Activated naive CD4-positive, alpha-beta T cell treated with Interleukin-2 at 50 U/mL for 16 hours (primary cell): ENCODE data around the gene LFNG.
"Not testable (repeated sequence)": the region's sequence is repeated elsewhere in the genome, so short reads cannot be mapped to it uniquely, and the experiment has no call there.

Source experiments
- DNase-seq: peaks from one replicate; pipeline ENCODE4 v3.0.0-alpha.2; 2020

LFNG gene

DNA sequence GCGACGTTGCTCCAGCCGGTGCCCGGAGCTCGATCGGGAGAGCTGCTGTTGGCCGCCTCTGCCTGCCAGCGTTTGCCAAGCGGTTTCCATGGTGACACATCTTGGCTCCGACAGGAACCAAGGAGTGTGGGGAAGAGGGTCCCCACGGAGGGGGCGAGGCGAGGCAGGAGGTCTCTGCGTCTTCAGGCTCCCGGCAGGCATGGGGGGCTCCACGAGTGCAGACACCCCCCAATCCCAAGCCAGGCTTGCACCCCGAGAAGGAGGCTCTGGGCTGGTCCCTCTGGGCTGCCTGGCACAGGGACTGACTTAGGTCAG, 12.2 kb downstream of the LFNG start:
- not testable (repeated sequence) for DNase-seq

DNA sequence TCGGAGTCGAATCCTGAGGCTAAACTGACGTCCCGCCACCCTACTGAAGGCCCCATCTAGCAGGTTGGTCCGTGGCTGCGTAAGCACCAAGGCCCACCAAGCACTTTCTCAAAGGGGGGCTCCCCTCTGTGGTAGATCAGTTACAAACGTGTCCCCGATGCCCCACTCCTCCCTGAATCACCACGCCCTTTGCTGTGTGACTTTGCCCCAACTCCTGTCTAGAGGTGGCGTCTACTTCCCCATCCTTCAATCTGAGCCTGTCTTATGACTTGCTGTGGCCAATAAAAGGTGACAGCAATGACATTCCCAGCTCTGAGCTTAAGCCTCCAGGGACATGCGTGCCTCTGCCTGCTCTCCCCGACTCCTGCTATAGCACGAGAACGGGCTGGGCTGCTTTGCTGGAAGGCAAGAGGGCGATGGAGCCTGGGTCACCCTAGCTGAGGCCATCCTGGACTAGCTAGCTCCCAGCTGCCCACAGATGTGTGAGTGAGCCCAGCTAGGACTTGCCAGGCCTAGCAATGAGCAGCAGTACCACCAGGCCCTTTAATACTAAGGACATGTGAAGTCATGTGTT, 12.7 kb downstream of the LFNG start:
- not testable (repeated sequence) for DNase-seq

DNA sequence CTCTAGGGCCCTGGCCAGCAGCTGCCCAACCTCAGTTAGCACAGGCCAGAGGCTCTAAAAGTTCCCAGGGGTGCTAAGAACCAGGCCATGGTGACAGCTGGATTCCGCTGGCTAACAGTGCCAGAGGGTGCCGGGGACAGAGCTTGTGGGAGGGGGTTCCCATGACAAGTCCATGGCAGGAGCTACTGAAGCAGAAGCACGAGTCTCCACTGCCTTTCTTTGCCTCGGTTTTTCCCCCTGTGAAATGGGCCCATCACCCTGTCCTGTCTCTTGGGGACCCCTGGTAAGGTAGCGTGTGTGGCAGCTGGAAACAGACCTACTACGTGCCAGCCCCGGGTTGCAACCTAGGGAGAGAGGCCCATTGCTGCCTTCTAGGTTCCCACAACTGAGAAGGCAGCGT, 13.2 kb downstream of the LFNG start:
- not testable (repeated sequence) for DNase-seq

DNA sequence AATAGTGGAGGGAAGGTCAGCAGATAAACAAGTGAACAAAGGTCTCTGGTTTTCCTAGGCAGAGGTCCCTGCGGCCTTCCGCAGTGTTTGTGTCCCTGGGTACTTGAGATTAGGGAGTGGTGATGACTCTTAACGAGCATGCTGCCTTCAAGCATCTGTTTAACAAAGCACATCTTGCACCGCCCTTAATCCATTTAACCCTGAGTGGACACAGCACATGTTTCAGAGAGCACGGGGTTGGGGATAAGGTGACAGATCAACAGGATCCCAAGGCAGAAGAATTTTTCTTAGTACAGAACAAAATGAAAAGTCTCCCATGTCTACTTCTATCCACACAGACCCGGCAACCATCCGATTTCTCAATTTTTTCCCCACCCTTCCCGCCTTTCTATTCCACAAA, 14.0 kb downstream of the LFNG start:
- not testable (repeated sequence) for DNase-seq

DNA sequence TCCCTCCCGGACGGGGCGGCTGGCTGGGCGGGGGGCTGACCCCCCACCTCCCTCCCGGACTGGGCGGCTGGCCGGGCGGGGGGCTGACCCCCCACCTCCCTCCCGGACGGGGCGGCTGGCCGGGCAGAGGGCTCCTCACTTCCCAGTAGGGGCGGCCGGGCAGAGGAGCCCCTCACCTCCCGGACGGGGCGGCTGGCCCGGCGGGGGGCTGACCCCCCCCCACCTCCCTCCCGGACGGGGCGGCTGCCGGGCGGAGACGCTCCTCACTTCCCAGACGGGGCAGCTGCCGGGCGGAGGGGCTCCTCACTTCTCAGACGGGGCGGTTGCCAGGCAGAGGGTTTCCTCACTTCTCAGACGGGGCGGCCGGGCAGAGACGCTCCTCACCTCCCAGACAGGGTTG, 14.6 kb downstream of the LFNG start:
- DNase-seq = not testable (repeated sequence)

DNA sequence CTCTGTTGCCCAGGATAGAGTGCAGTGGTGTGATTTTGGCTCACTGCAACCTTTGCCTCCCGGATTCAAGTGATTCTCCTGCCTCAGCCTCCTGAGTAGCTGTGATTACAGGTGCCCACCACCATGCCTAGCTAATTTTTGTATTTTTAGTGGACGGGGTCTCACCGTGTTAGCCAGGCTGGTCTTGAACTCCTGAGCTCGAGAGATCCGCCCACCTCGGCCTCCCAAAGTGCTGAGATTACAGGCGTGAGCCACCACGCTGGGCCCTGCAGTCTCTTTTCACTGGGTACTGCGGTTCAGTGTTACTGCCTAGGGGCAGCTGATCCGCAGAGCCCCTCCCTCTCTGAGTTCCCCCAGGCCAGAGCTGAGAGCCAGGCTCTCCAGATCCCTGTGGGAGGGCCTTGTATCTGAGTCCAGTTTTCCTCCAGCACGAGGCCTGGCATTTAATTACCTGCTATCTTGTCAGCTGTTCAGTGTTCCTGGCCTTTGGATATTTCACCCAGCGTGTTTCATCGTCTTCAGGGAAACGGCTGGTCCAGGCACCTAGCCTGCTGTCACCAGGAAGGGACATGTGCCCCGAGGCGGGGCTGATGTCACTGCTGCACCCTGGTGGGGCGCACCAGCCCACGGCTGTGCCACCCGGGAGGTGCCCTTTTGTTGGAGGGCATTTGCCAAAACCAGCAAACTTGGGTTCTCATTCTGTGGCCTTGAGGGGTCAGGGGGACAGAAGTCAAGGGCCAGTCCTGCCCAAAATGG, 16.5 kb downstream of the LFNG start:
- not testable (repeated sequence) for DNase-seq

DNA sequence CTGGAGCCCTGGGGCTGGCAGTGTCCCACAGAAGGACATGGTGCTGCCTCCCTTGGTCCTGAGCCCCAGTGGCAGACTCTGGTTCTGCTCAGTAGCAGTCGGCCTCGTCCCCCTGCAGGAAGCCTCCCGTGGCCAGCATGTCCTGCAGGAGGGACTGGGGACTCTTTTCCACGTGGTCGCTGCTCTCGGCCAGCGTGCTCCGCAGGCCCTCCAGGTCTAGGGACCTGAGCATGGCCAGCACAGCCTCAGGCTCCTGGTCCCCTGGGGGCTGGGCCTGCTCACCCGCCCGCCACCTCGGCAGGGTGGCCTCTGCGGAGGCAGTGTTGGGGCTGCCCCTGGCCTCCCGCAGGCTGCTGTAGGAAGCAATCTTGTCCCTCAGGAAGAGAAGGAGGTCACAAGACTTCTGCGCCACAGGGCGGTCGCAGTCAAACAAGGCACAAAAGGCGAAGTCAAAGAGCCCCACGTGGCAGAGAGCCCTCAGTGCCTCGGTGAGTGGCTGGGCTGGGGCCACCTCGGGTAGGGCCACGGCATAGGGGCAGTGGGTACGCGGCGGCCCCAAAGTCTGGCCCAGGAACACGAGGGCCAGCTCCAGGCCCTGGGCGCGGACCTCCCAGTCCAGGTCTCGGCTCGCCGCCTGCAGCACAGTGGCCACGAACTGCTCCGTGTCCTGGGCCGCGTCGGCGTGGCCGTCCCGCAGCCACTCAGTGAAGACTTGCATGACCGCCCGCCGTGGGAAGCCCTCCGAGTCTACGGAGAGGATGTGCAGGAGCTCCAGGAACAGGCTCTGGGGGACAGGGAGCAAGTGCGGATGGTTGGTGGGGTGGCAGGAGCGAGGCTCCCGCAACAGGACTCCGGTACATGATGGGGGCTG, 18.6 kb downstream of the LFNG start:
- DNase-seq = no peak

DNA sequence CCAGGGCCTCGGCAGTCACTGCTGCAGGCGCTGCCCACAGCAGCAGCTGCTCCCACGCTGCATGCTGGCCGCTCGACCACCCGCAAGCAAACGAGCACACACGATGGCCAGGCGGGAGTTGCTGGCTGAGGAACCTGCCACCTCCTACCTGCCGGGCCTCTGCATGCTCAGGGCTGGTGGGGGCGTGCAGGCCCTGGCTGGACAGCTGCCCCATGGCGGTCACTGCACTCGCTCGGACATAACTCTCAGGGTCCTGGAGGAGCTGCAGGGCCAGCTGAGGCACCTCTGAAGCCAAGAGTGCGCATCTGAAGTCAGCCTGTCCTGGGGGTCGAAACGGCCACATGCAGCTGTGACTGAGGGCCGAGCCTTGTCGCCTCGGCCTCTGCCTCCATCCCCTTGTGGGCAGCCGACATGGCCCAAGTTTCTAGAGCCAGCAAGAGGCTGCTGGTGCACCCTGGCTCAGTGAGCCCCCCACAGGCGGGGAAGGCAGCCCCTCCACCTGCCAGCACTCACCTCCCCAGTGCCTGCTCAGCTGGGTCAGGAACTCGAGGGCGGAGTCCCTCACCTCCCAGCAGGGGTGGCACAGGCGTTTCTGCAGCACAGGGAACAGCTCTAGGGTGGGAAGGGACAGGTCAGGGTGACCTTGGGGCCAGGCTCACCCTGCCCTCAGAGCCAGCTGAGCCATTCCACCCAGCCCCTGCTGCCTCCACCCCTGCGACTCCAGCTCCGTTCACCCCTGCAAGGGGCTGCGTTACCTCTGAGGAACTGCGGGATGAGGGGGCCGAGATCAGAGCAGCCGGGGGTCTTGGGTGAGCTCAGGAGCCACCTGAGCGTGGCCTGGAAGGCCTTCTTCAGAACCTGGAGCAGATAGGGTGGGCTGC, 19.7 kb downstream of the LFNG start:
- DNase-seq = no peak

DNA sequence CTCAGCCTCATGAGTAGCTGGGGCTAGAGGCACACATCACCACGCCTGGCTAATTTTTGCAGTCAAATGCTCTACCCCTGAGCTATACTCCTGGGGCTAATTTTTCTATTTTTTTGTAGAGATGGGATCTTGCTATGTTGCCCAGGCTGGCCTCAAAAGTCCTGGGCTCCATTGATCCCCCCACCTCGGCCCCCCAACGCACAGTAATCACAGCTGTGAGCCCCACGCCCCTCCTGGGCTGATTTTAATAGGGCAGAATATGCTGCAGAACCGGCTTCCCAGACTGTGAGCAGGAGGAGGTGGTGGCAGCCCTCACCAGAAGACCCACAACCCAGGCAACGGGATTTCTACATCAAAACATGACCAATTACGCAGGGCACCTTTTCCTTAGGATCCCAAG, 20.6 kb downstream of the LFNG start:
- DNase-seq = no peak

DNA sequence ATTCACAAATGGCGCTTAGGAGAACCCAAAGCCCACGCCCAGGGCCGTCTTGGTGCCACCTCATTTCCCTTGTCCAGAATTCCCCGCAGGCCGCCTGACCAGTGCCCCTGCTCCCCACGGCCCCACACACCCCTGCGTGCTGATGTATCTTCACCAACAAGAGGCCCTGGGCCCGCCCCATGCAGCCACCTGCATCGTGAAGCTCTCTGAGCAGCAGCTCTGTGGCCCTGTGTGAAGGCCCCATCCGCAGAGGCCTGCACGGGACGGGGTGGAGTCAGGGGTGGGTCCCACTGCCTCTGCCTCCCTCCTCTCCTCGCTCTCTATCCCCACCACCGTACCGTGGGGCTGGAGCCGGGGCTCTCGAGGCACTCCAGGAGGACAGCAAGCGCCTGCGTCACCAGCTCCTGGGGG, 21.1 kb downstream of the LFNG start:
- no peak for DNase-seq

DNA sequence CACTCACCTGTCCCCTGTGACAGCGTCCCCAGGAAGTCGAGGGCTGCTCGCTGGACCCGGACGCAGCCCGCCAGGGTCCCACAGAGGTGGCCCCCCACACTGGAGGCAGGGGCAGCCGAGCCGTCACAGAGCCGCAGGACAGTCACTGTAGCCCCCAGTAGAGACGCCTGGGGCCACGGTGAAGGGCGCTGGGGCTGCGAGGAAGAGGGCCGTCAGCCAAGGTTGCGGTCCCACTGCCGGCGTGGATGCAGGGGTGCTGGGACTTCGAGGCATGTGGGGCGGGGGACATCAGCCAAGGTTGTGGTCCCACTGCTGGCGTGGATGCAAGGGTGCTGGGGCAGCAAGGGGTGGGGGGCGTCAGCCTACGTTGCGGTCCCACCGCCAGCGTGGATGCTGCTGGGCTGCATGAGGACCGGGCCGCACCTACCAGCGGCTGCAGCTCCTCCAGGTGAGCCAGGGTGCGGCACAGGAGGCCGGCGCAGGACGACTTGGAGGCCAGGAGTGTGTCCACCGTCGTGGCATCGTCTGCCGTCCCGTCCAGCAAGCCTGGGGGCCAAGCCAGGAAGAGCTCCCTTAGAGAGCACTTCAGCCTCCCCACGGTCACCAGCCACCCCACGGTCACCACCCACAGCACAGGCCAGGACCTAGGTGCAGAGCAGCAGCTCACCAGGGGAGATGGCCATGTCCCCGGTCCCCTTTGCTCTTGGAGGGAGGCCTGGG, 21.9 kb downstream of the LFNG start:
- DNase-seq = no peak

DNA sequence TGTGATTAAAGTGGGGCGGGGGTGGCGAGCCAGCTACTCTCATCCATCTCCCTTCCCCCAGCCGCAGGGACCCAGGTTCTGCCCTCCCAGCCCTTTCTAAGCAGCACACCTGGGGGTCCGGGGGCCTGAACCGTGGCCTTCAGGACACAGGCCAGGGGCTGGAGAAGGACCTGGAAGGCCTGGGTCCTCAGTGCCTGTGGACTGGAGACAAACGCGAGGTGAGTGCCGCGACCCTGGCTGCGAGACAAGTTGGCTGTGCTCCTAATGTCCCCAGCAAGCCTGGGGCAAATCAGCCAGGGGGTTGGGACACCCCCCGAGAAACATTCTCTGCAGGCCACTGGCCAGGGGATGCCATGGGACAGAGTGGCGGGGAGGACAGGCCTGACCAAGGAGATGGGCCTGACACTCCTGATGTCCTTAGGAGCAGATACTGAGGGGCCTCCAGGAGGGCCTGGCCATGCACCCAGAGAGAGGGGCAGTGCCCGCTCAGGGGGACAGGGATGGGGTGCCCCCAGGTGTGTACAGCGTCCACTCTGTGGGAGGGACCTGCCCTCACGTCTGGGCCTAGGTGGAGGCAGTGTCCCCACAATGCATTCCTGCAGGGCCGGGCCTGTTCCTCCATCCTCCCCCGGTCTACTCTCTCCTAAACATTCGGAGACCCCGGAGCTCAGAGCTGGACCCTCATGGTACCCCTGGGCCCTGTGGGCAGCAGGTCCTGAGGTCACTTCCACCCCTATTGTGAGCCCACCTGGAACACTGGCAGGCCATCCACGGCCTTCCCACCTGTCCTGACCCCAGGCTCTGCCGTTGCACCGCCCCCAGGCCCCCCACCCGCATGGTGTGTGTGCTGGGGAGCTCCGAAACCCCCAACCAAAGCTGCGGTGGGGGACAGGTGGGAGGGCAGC, 22.7 kb downstream of the LFNG start:
- DNase-seq = no peak

DNA sequence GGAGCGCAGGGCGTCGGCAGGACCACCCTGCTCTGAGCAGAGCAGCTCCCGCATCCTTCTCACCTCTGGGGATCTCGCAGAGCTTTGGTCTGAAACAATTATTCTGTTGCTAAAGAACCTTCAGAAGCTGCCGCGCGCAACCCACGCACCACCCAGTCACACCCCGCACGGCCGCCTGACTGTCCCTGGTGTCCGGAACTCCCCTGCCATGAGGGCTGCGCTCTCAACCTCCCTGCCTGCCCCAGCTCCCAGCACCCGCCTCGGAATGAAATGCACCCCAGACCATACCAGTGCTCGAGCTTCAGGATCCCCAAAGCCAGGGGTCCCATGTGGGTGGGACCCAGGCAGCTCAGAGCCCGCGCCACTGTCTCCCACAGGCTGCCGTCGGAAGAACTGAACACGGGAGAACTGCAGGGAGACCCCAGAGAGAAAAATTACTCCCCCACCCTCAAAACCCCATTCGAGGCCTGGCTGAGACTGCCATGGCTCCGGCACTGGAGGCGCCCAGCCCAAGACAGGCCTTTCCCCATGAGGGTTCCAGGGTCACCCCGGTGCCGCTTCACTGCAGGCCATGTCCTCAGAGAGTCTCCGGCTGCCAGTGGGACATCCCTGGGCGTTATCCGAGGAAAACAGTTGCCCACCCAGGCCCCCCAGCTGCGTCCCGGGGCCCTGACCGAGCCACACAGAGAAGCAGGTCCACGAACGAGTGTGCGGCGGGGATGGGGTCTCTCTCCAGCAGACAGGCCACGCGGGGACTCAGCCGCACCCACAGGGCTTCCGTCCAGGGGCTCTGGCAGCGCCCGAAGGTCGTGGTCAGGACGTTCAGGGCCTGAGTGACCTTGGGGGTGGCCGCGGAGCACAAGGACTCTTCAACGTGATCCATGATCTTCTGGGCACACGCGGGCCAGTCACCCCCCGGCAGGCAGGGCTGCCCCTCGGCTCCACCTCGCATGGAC, 23.6 kb downstream of the LFNG start:
- DNase-seq = no peak

DNA sequence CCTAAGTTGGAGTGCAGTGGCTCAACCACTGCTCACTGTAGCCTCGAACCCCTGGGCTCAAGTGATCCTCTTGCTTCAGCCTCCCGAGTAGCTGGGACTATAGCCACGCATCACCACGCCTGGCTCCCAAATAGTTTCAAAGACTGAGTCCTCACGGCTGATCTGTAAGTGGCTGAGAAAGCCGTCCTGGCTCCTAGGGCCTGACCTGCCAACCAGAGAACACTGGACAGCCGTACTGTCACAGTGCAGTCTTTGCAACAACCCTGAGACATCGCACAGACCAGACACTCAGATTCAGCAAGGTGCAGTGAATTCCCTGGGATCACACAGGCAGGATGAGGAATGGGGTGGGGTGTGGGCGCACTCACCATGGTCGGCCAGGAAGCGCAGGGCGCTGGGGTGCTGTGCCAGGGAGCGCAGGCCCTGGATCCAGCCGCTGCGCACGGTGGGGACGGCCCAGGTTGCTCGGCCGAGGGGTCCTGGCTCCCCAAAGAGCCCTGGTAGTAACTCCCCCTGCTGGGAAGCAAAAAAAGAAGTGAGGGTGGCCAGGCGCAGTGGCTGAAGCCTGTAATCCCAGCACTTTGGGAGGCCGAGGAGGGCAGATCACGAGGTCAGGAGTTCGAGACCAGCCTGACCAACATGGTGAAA, 25.1 kb downstream of the LFNG start:
- DNase-seq = no peak

DNA sequence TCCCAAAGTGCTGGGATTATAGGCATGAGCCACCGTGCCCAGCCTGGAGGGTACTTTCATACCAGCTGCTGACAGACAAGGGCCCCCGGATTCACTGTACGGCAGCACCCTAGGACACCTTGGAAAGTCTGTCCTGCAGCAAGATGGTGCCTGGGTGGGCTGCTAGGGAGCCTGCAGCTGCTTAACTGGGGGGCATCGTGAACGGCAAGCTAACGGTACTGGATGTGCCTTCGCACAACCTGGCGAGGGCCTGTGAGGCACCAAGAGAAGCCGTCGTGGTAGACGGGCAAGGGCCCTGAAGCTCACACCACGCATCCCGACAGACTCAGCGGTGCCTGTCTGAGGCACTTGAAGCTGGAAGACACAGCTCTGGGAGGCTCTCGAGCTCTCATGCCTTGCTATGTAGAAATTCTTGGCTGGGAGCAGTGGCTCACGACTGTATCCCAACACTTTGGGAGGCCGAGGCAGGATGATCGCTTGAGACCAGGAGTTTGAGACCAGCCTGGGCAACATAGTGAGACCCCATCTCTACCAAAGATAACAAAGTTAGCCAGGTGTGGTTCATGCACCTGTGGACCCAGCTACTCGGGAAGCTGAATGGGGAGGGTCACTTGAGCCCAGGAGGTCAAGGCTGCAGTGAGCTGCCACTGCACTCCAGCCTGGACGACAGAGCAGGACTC, 26.3 kb downstream of the LFNG start:
- DNase-seq = no peak

DNA sequence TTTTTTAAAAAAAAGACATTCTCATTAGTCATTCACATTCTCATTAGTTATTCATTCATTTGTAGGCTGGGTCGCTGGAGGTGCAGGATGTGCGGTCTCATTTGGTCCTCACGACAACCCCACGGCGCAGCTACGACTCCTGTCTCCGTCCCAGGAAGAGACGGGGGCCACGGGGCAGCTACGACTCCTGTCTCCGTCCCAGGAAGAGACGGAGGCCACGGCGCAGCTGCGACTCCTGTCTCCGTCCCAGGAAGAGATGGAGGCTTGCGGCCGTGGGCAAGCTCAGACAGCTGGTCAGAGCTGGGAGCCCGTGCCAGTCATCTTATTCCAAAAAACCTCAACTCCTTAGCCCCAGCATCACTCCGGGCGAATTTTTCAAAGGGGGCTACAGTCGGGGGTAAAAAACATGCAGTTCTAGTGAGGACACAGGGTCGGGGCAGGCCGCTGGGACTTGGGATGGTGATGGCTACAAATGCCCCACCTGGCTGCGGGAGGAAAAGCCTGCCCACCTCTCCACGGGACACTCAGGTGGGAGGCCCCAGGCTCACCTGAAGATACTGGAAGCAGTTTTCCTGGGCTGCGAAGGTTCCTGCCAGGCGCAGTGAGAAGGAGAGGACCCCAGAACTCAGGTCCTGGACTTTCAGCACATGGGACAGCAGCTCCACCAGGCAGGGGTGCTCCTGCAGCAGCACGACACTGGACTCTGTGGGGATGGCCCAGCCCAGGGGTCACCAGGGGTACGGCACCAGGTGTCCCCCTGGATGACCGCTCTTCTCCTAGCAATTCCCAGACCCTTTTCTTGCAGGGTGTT, 27.4 kb downstream of the LFNG start:
- DNase-seq = no peak

DNA sequence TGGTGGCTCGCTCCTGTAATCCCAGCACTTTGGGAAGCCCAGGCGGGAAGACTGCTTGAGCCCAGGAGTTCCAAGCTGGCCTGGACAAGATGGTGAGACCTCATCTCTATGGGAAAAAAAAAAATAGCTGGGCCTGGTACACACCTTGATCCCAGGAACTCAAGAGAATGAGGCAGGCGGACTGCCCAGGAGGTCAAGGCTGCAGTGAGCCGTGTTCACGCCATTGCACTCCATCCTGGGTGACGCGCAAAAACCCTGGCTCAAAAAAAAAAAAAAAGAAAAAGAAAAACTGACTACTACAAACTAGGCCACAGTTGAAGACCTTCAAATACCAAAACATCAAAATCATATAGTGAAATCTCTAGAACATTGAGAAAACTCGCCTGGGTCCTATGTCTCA, 31.8 kb downstream of the LFNG start:
- DNase-seq = no peak

DNA sequence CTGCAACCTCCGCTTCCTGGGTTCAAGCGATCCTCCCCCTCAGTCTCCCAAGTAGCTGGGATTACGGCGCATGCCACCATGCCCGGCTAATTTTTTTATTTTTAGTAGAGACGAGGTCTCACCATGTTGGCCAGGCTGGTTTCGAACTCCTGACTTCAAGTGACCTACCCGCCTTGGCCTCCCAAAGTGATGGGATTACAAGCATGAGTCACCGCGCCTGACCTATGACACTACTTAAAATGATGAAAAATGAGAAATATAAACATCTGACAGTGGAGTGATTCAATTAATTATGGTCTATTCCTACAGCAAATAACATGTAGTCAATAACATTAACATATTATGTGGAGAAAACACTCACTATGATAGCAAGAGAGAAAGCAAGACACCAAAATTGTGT, 33.5 kb downstream of the LFNG start:
- no peak for DNase-seq
